Choroid plexus epithelial cell (primary cell): ENCODE measurements around the gene LYRM4.

Source experiments
- DNase-seq: peaks from one replicate; pipeline ENCODE4 v3.0.0-alpha.2; 2010; ENCODE audit warnings: low read depth
- H3K4me3 ChIP-seq: 2 replicates; pipeline ENCODE4 v1.5.1; 2011; ENCODE audit warnings: low read depth, mild to moderate bottlenecking, control low read depth, low read length, moderate library complexity
- TF ChIP-seq, protein P1 (sequence below): conservative IDR thresholded peaks from 2 replicates; pipeline ENCODE4 v1.5.1; 2011; ENCODE audit warnings: low read depth, mild to moderate bottlenecking, control low read depth, inconsistent platforms, low read length, moderate library complexity

The LYRM4 gene

DNA sequence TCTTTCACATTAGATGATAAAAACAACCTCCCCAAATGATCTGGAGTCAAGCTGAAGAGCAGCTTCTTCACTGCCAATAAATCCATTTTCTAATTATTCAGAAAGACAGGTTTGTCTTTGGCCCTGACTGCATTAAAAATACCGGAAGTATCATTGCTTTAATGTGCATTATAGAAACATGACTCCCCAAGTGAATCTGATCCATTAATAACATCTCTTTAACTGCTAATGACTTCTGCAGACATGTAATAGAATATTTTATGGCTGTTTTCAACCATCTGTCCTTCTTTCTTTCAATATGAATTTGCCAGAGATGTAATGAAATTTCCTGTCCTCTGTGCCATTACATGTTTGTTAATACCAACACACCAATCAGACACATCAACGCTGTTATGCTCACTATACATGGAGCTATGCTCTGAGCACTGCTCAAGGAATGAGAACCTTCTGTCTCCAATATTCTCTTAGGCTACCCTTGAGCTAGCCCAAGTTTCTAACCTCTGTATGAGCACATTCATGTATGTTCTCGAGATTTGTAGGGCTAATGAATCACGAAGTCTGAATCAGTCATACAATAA is 87.8 kb downstream of the LYRM4 start:
- TF ChIP-seq, protein P1, sequence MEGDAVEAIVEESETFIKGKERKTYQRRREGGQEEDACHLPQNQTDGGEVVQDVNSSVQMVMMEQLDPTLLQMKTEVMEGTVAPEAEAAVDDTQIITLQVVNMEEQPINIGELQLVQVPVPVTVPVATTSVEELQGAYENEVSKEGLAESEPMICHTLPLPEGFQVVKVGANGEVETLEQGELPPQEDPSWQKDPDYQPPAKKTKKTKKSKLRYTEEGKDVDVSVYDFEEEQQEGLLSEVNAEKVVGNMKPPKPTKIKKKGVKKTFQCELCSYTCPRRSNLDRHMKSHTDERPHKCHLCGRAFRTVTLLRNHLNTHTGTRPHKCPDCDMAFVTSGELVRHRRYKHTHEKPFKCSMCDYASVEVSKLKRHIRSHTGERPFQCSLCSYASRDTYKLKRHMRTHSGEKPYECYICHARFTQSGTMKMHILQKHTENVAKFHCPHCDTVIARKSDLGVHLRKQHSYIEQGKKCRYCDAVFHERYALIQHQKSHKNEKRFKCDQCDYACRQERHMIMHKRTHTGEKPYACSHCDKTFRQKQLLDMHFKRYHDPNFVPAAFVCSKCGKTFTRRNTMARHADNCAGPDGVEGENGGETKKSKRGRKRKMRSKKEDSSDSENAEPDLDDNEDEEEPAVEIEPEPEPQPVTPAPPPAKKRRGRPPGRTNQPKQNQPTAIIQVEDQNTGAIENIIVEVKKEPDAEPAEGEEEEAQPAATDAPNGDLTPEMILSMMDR, result no peak
- no peak for DNase-seq
- no peak overlapping the region for H3K4me3 ChIP-seq

- DNase-seq, result no peak
- TF ChIP-seq, protein P1, result no peak
- no peak overlapping the region for H3K4me3 ChIP-seq
These were observed 88.6 kb downstream of the LYRM4 start for GRCh38 chr6:5172041-5172653.

DNA sequence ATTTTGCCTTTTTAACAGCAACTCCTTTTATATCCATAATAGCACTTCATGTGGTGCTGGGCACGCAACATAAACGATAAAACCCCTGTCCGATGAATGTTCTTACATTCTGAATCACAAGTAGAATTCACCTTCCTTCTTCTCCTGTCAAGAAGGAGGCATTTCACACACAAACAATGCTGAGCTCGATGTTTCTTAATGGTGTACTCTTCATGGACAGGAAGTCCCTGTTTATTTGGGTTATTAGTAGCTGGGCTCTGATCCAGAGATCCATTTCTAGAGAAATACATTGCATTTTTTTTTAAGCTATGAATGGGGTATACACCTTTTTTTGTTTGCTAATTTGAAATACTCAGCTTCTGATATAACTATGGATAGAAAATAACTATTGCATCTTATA is 93.2 kb downstream of the LYRM4 start:
- H3K4me3 ChIP-seq, result peak overlapping the region; percentile 7
- DNase-seq, result peak; percentile 75
- TF ChIP-seq, protein P1, result no peak

DNA sequence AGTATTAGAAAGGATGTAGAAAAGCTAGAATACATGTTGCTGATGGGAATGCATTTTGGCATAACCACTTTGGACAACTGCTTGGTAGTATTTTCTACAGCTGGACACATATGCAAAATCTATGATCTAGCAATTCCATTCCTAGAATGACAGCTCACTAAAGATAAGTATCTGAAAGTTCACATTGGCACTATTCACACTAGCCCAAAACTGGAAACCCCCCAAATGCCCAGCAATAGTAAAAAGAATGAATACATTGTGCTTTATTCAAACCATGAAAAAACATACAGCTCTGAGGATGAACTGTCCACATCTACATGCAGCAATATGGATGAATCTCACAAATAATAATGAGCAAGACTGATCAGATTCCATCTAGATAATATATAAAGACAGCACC is 96.7 kb downstream of the LYRM4 start:
- no peak for DNase-seq
- H3K4me3 ChIP-seq, result no peak overlapping the region
- TF ChIP-seq, protein P1, result no peak

DNA sequence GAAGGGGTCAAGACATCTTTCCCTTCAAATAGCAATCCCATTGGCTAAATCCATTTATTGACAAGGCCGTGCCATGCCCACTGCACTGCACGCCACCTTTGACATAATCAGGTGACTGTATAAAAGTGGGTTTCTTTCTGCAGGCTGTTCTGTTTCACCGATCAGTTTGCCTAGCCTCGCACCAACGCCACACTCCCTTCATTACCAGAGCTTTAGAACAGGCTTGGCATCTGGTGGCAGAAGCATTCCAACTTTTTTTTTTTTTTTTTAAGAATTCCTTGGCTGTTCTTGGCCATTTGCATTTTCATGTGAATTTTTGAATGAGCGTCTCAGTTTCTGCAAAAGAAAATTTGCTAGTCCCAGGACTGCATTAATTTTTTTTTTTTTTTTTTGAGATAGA is 97.5 kb downstream of the LYRM4 start:
- no peak for DNase-seq
- TF ChIP-seq, protein P1, result no peak
- no peak overlapping the region for H3K4me3 ChIP-seq

DNA sequence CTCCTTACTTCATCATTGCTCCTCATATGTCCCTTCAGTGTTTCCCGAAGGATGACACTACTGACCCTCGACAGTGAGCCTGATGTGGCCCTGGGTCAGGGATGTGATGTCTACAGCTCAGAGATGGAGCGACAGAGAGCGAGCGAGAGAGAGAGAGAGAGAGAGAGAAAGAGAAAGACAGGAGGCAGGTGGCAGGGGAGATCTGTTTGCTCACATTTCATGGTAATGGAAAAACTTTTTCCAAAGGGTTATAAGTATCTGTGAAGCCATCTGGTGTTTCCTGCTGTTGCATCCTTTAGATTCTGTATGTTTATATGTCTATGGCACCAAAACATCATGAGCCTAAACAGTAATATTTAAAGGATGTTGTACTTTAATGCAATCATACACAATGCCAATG is 98.4 kb downstream of the LYRM4 start:
- DNase-seq, result no peak
- H3K4me3 ChIP-seq, result no peak overlapping the region
- TF ChIP-seq, protein P1, result no peak

GRCh38 chr6:5160206-5160605 is 100.5 kb downstream of the LYRM4 start:
- H3K4me3 ChIP-seq, result no peak overlapping the region
- TF ChIP-seq, protein P1, result no peak
- DNase-seq, result no peak
